IPS-20b (cell line): Measurements from ENCODE around the gene GPR89B.
"Not testable (repeated sequence)": the region's sequence is repeated elsewhere in the genome, so short reads cannot be mapped to it uniquely, and the experiment has no call there.

Experiments used
- H3K27ac ChIP-seq: one replicate; pipeline ENCODE4 v1.5.1; 2013; ENCODE audit warnings: low read length
- H3K27me3 ChIP-seq: 2 replicates; pipeline ENCODE4 v1.6.1; 2013; ENCODE audit warnings: mild to moderate bottlenecking, low read length, inconsistent platforms; ENCODE audit not compliant: insufficient read depth
- H3K36me3 ChIP-seq: 2 replicates; pipeline ENCODE4 v1.6.1; 2013; ENCODE audit warnings: low read depth, mild to moderate bottlenecking, inconsistent platforms, low read length, moderate library complexity; ENCODE audit not compliant: insufficient read depth
- H3K4me1 ChIP-seq: 2 replicates; pipeline ENCODE4 v1.6.1; 2013; ENCODE audit warnings: mild to moderate bottlenecking, control low read depth, inconsistent platforms, low read length, moderate library complexity; ENCODE audit not compliant: insufficient read depth
- H3K4me3 ChIP-seq: 2 replicates; pipeline ENCODE4 v1.5.1; 2013; ENCODE audit warnings: mild to moderate bottlenecking, low read length, inconsistent platforms
- H3K9ac ChIP-seq: 2 replicates; pipeline ENCODE4 v1.6.1; 2013; ENCODE audit warnings: low read depth, mild to moderate bottlenecking, inconsistent platforms, low read length, moderate library complexity
- H3K9me3 ChIP-seq: 2 replicates; pipeline ENCODE4 v1.6.1; 2013; ENCODE audit warnings: mild to moderate bottlenecking, low read depth, low read length, inconsistent platforms; ENCODE audit not compliant: insufficient read depth

The GPR89B gene

DNA sequence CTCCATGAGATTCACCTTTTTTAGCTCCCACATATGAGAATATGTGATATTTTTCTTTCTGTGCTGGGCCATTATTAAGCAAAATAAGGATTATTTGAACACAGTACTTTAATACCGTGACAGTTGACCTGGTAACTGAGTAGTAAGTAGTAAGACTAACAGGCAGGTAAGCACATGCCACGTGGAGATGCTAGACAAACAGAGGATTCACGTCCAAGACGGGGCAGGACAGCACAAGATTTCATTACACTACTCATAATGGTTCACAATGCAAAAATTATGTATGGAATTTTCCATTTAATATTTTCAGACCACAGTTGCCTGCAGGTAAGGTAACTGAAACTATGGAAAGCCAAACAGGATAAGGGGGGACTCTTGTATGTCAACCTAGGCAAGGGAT lies 79.5 kb downstream of the GPR89B start:
- not testable (repeated sequence) for H3K9me3 ChIP-seq, H3K27ac ChIP-seq, H3K4me1 ChIP-seq, H3K36me3 ChIP-seq, H3K9ac ChIP-seq, H3K4me3 ChIP-seq
- peaks cover 25% of the 10 kb centered on the region for H3K27me3 ChIP-seq

DNA sequence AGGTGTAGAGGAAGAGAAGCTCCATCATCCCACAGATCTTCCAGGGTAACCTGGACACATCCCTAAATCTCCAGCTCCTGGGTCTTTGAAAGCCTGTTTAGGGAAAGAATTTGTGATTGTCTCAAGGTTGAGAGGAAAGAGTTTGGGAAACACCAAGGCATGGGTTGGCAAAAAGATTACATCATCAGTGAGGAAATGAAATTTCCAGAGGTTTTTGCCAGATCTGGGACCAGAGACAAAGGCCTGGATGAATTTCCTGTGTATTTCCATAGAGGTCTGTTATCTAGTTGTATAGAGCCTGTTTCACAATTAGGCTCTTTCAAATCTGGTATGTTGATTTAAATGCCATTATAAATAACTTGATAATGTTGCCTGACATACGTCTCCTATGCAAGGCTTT lies 82.3 kb downstream of the GPR89B start:
- H3K9ac ChIP-seq, result no peak overlapping the region

DNA sequence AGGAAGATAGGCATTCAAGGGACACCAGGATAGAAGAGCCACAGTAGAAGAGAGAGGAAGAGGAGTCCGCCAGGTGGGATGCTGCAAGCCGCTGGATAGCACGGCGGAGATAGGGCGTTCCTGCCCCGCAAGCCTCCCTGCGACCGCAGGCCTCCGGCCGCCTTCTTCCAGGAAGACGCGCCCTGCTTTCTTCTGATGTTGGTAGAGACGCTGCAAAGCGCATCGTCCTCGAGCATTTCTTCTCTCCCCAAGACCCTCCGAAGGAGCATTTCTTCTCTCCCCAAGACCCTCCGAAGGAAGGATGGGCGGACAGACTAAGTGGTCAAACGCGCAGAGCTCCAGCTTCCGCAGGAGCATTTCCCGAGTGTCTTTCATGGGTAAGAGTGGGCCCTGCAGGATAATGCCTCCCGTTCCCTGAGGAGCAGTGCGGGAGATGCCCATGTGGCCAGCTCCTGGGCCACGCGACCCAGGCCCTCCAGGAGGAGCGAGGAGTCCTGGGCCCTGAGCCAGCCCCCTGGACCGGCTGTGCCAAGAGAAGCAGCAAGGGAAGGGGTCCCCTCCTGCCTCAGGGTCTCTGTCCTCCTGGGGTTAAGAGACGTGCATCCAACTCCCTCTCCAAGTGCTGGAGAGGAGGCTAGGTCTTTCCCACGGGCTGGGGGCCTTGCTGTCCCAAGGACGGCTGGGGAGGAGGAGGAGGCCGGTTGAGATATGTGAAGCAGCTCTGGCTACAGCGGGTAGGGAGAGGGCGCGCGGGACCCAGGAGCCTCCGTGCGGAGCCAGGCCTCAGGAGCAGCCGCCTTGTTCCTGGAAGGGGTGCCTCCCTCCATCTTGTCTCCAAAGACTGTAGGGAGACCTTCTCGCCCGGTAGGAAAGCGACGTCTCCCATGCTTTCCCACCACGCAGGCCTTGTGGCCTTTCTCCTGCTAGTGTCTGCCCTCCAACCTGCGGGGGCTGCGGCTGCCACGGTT lies 85.2 kb downstream of the GPR89B start:
- Histone ChIP-seq H3K9ac (peak overlapping the region; percentile 35; the same call in 1 of the 2 replicates), H3K27me3 (peaks cover 53% of the 10 kb centered on the region), H3K4me3 (peak overlapping the region; percentile 62)
- not testable (repeated sequence) for H3K36me3 ChIP-seq, H3K27ac ChIP-seq, H3K9me3 ChIP-seq, H3K4me1 ChIP-seq

More for the DNA sequence above, 82.3 kb downstream of the GPR89B start:
- Histone ChIP-seq H3K36me3 (no peaks in the 10 kb centered on the region), H3K4me3 (no peak overlapping the region), H3K27me3 (peaks cover 49% of the 10 kb centered on the region), H3K4me1 (peaks cover 5% of the 10 kb centered on the region), H3K9me3 (no peaks in the 10 kb centered on the region), H3K27ac (no peak overlapping the region)

DNA sequence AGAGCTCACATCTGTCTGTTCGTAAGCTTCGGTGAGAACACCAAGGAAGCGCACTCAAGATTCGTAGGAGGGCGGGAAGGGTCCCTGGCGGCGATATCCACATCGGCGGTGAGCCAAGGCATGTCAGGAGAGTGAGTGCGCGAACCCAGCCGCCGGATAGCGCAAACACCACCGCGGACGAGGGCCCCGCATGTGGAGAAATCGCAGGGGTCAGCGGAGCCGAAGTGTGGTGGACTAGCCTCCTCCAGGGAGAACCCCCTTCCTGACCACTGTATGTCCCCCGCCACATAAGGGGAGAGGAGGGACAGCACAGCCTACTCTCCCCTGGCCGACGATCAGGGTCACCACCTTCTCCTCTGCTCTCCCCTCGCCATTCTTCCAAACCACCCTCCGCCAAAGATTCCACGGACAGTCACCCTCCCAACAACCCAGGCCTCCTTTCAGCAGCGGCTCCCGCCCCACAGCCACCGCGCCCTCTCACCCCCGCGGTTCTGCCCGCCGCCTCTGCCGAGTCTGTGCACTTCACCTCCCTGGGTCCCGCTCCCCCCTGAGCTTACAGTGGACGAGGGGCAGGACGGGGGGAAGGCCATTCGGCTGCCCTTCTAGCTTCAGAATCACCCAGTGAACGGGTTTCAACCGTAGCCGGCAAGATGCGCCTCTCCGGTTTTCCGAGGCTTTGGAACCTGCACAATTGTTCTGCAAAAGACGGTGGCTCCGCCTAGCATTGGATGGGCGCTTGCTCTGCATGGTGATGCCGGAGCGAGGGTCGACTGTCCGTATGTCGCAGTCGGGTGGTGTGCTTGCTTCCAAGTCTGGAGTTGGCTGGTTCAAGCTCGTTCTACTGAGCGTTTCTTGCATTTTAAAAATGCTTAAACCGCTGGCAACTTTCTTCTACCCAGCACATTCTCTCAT lies 86.3 kb downstream of the GPR89B start:
- H3K36me3 ChIP-seq, result not testable (repeated sequence)
- H3K4me3 ChIP-seq, result peak overlapping the region; percentile 62

DNA sequence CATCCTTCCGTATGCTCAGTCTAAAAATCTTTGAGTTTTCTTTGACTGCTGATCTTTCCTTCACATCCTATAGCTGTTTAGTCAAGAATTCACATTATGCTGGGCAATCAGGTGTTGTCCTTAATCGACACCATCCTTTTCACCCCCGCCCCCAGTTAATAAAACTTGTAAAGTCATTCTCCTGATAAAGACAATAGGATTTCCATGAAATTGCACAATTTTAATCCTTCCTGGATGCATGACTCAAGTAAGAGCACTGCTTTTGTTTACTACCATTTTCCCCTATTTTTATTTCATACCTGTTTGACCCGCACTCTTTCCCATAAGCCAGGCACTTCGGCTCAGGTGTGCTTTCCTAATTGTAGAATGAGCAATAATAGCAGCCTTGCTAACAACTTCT lies 96.7 kb downstream of the GPR89B start:
- H3K36me3 ChIP-seq, H3K4me1 ChIP-seq, H3K4me3 ChIP-seq, H3K27ac ChIP-seq, H3K9ac ChIP-seq, H3K27me3 ChIP-seq, H3K9me3 ChIP-seq: not testable (repeated sequence)

More for the DNA sequence above, 86.3 kb downstream of the GPR89B start:
- not testable (repeated sequence) for H3K9me3 ChIP-seq, H3K27ac ChIP-seq, H3K9ac ChIP-seq, H3K4me1 ChIP-seq
- H3K27me3 ChIP-seq, result peaks cover 53% of the 10 kb centered on the region

DNA sequence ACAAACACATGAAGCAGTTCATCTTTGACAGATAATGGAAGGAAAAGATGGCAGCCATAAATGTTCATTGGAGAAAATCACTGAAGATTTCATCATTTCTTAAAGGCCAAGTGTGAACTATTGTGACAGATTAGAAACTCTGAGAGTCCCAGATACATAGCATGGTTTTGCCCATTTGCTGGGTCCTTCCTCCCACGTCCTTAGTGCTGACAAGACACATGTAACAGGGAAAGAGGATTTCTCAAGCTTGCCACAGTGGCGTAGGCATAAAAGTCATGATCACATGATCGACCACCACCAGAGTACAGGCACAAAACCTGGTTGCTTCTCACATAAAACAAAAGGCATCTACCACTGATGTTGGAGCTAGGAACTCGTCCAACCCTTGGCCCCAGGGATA lies 98.8 kb downstream of the GPR89B start:
- H3K9ac ChIP-seq, H3K9me3 ChIP-seq, H3K27ac ChIP-seq, H3K4me3 ChIP-seq, H3K4me1 ChIP-seq, H3K27me3 ChIP-seq, H3K36me3 ChIP-seq: not testable (repeated sequence)

DNA sequence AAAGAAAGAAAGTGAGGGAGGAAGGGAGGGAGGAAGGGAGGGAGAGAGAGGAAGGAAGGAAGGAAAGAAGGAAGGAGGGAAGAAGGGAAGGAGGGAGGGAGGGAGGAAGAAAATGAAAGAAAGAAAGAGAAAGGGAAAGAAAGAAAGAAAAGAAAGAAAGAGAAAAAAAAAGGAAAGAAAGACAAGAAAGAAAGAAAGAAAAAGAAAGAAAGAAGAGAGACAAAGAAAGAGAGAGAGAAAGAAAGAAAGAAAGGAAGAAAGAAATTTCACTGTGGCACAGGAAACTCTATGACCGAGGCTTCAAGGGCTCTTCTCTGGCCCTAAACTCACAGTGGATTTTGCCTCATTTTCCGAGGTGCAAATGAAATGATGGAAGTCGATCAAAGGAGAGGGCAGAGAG lies 104.0 kb downstream of the GPR89B start:
- H3K9ac ChIP-seq, H3K4me1 ChIP-seq, H3K36me3 ChIP-seq, H3K9me3 ChIP-seq, H3K27ac ChIP-seq, H3K4me3 ChIP-seq: not testable (repeated sequence)
- peaks cover 10% of the 10 kb centered on the region for H3K27me3 ChIP-seq

DNA sequence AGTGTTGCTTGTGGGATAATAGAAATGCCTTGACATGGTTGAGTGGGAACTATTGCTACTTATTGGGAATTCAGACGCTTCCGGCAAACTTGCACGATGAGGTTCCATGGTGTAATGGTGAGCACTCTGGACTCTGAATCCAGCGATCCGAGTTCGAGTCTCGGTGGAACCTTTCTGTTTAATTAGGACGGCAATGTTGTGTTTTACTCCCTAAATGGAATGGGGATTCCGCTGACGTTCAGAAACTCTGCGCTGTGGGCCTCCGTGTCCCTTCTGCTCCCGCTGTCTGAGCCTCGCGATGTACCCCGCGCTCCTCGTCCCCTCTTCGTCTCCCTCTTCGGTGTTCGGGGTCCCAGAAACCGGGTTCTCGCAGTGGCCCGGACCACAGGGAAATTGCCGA lies 104.5 kb downstream of the GPR89B start:
- not testable (repeated sequence) for H3K27ac ChIP-seq, H3K9ac ChIP-seq, H3K9me3 ChIP-seq, H3K4me3 ChIP-seq, H3K4me1 ChIP-seq, H3K36me3 ChIP-seq
- peaks cover 10% of the 10 kb centered on the region for H3K27me3 ChIP-seq

DNA sequence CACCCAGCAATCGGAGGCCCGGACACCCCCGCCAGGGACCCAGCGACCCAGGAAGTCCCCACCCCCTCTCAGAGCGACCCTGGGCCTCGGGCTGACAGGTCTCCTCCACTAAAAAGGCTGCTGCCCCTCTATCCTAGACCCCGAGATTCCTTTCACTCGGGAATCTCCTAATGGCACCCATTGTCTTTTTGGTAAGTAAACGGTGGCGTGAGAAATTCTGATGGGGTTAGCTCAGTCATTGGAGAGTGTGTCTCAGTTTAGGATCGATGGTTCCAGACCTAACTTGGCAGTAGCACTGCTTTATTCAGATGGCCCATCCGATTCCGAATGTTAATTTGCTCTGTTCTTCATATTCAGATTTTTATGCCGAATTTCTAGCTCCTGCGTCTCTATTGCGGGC lies 104.9 kb downstream of the GPR89B start:
- peak overlapping the region; percentile 64 for H3K4me3 ChIP-seq
- H3K27ac ChIP-seq, H3K9me3 ChIP-seq, H3K4me1 ChIP-seq, H3K36me3 ChIP-seq: not testable (repeated sequence)
- peaks cover 10% of the 10 kb centered on the region for H3K27me3 ChIP-seq
- H3K9ac ChIP-seq, result peak overlapping the region; percentile 58

DNA sequence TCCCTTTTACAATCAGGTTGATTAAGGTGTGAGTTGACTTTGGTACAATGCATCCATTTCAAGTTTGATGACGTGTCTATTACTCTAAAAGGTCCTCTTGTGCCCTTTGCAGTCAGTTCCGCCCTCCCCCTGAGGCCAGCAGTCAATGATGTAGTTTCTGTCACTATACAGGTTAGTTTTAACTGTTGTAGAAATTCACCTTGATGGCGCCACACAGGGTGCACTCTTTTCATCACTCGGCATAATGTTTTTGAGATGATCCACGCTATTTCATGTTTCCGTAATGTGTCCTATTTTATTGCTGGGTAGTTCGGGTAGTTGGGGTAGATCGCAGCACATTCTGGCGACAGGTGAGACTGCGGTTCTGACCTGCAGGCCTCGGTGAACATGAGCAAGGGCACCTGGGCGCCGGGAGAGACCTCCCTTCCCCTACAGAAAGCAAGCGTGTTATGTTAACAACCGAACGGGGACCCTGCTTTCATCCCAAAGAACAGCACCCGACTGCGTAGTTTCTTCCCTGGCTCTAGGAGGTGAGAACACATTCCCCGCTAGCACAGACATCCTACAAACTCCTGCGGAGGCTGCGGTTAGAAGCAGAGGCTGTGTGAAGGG lies 109.7 kb downstream of the GPR89B start:
- not testable (repeated sequence) for H3K9ac ChIP-seq, H3K4me1 ChIP-seq, H3K27ac ChIP-seq, H3K9me3 ChIP-seq, H3K36me3 ChIP-seq
- Histone ChIP-seq H3K27me3 (peaks cover 10% of the 10 kb centered on the region), H3K4me3 (peak overlapping the region; percentile 47; the same call in 1 of the 2 replicates)

DNA sequence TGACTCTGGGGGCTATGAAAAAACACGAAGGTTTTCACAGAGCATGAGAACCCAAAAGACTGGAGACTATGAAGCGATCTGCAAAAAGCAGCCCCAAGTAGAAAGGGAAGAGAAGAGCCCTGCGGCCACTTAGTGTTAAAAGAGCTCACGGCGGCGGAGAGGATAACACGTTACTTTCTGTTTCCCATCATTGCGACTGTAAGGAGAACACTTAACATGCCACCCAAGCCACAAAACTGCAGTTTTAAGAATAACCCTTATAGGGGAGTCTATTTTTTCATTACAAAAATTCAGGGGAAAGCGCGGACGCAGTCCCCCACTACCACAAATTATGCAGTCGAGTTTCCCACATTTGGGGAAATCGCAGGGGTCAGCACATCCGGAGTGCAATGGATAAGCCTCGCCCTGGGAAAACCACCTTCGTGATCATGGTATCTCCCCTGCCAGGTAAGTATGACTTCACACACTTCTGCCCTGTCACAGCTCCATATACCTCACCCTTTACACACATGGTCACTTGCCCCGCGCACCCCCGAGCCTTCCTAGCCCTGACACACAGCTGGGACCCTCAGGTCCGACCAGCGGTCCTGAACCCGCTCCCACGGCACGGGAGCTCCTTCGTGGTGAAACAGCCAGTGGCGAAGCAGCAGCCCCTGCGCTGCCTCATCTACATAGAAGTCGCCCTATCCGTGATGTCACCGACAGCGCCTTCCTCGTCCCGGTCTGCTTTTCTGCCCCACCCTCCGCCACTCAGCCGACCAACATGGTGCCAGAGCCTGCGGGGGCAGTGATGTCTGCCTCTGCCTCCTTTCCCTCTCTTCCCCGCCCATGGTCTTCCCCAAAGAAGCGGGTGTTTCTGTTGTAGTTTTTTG lies 110.5 kb downstream of the GPR89B start:
- H3K4me1 ChIP-seq, H3K9me3 ChIP-seq, H3K36me3 ChIP-seq, H3K27ac ChIP-seq, H3K27me3 ChIP-seq: not testable (repeated sequence)
- H3K4me3 ChIP-seq, result peak overlapping the region; percentile 61; the same call in 1 of the 2 replicates
- H3K9ac ChIP-seq, result peak overlapping the region; percentile 78; the same call in 1 of the 2 replicates
